Endothelial cell of hepatic sinusoid (primary cell): ENCODE data around the gene BRI3.

Experiments used
- in situ Hi-C: cut with HindIII; loops from 2 replicates; pipeline ENCODE4 v1.10.0; 2017; ENCODE audit warnings: low sequenced_read_pairs

Gene BRI3

GRCh38 chr7:98280791-98281756 lies at the start of gene BRI3:
BRI3 (plus strand) TSS chr7:98281686; CDS start chr7:98281796, 110 bp downstream.
- in situ Hi-C loops: no loop called here

GRCh38 chr7:98232263-98232585 lies 49.3 kb upstream of the BRI3 start:
- in situ Hi-C loops: no loop called here

GRCh38 chr7:98232799-98233198 lies 48.7 kb upstream of the BRI3 start:
- in situ Hi-C loops: no loop called here

GRCh38 chr7:98233219-98234070 lies 48.0 kb upstream of the BRI3 start:
- in situ Hi-C loops: no loop called here

- in situ Hi-C loops: no loop called here
Observed at GRCh38 chr7:98234429-98235147, 46.9 kb upstream of the BRI3 start.

- in situ Hi-C loops: no loop called here
Observed at GRCh38 chr7:98235901-98236300, 45.6 kb upstream of the BRI3 start.

GRCh38 chr7:98236355-98237185 lies 44.9 kb upstream of the BRI3 start:
- in situ Hi-C loops: no loop called here

- in situ Hi-C loops: no loop called here
Observed at GRCh38 chr7:98238076-98238475, 43.4 kb upstream of the BRI3 start.

GRCh38 chr7:98238976-98239375 lies 42.5 kb upstream of the BRI3 start:
- in situ Hi-C loops: no loop called here

- in situ Hi-C loops: no loop called here
Observed at GRCh38 chr7:98240961-98241673, 40.4 kb upstream of the BRI3 start.

GRCh38 chr7:98241674-98242241 lies 39.7 kb upstream of the BRI3 start:
- in situ Hi-C loops: no loop called here

- in situ Hi-C loops: no loop called here
Observed at GRCh38 chr7:98242342-98242741, 39.1 kb upstream of the BRI3 start.

- in situ Hi-C loops: no loop called here
Observed at GRCh38 chr7:98242934-98243333, 38.6 kb upstream of the BRI3 start.

GRCh38 chr7:98244871-98245270 lies 36.6 kb upstream of the BRI3 start:
- in situ Hi-C loops: no loop called here

- in situ Hi-C loops: no loop called here
Observed at GRCh38 chr7:98248156-98248555, 33.3 kb upstream of the BRI3 start.

GRCh38 chr7:98249106-98249505 lies 32.4 kb upstream of the BRI3 start:
- in situ Hi-C loops: no loop called here

GRCh38 chr7:98250789-98251188 lies 30.7 kb upstream of the BRI3 start:
- in situ Hi-C loops: no loop called here

GRCh38 chr7:98251231-98251600 lies 30.3 kb upstream of the BRI3 start:
- in situ Hi-C loops: no loop called here
